Activated T-cell treated with anti-CD3 and anti-CD28 coated beads, Interleukin-2, amount 50 U/mL, for 72 hours (primary cell): ENCODE results near the gene SOBP. TPM values are rescaled to one million over a fixed set of nuclear protein-coding genes. Genes with fewer than 3 reads are reported as not detected.

ENCODE experiments used
- ATAC-seq, 2 donors: fragments of 150-1000 bp; cut with Tn5 transposase; replicated peaks in 1 of 2; 2 replicates each; pipeline ENCODE4 v1.10.0; 2021; ENCODE audit warnings: moderate library complexity in 2 of 2, mild to moderate bottlenecking in 1 of 2
- DNase-seq, 2 donors: peaks; one replicate each; pipeline ENCODE4 v3.0.0; 2021 to 2022; ENCODE audit warnings: mixed read lengths in 1 of 2
- H3K27ac Mint-ChIP-seq: one replicate; pipeline ENCODE4 v1.8.0; 2022; ENCODE audit warnings: mild to moderate bottlenecking, moderate library complexity, mixed read lengths
- H3K27me3 Mint-ChIP-seq: one replicate; pipeline ENCODE4 v1.8.0; 2022; ENCODE audit warnings: low read depth, mixed read lengths
- H3K36me3 Mint-ChIP-seq, 2 donors: one replicate each; pipeline ENCODE4 v1.8.0; 2022; ENCODE audit warnings: mixed read lengths in 2 of 2, mild to moderate bottlenecking in 1 of 2; ENCODE audit not compliant: insufficient read depth in 2 of 2
- H3K4me1 Mint-ChIP-seq: one replicate; pipeline ENCODE4 v1.8.0; 2022; ENCODE audit warnings: low read depth, mixed read lengths
- H3K4me3 Mint-ChIP-seq, 2 donors: one replicate each; pipeline ENCODE4 v1.8.0; 2022; ENCODE audit warnings: mild to moderate bottlenecking in 2 of 2, mixed read lengths in 2 of 2, moderate library complexity in 2 of 2
- H3K9me3 Mint-ChIP-seq, 2 donors: one replicate each; pipeline ENCODE4 v1.8.0; 2022; ENCODE audit warnings: mixed read lengths in 2 of 2
- total RNA-seq, 2 donors: library from RNA; stranded (reverse); gene quantifications; one replicate each; pipeline ENCODE4 v1.2.3, GENCODE V29; 2022

Gene SOBP
- total RNA-seq, 2 donors from 2014 or later: 0.44 to 0.91 TPM

- Mint-ChIP-seq H3K36me3 (no peaks in the 10 kb centered on the region), H3K4me3 (no peak overlapping the region), H3K9me3 (no peaks in the 10 kb centered on the region), H3K27ac (no peak overlapping the region), H3K27me3 (no peaks in the 10 kb centered on the region), H3K4me1 (peaks cover 7% of the 10 kb centered on the region)
- no peak for ATAC-seq
- DNase-seq: no peak
Observed at GRCh38 chr6:107689951-107690642, 200.2 kb downstream of the SOBP start.

DNA sequence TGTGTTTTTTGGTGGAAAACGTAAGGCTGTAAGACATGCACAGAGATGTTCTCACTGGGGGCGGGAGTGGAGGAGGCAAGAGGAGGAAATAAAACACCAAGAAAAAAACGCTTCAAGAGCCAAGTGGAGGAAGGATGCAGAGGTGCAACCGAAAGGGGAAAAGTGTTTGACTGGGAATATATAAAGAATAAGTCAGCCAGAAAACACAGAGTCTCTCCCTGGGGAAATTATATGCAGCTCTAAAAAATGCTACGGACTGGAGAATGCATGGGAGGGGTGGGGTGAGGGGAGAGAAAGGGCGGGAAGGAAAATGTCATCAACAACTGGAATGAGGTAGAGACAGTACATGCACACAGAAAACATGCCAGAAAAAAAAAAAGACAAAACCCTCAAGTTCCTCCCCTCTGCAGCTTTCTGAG lies 200.7 kb downstream of the SOBP start:
- DNase-seq: no peak
- Mint-ChIP-seq H3K27ac (no peak overlapping the region), H3K4me3 (no peak overlapping the region), H3K27me3 (no peaks in the 10 kb centered on the region), H3K4me1 (peaks cover 7% of the 10 kb centered on the region), H3K9me3 (no peaks in the 10 kb centered on the region), H3K36me3 (no peaks in the 10 kb centered on the region)
- ATAC-seq: no peak

DNA sequence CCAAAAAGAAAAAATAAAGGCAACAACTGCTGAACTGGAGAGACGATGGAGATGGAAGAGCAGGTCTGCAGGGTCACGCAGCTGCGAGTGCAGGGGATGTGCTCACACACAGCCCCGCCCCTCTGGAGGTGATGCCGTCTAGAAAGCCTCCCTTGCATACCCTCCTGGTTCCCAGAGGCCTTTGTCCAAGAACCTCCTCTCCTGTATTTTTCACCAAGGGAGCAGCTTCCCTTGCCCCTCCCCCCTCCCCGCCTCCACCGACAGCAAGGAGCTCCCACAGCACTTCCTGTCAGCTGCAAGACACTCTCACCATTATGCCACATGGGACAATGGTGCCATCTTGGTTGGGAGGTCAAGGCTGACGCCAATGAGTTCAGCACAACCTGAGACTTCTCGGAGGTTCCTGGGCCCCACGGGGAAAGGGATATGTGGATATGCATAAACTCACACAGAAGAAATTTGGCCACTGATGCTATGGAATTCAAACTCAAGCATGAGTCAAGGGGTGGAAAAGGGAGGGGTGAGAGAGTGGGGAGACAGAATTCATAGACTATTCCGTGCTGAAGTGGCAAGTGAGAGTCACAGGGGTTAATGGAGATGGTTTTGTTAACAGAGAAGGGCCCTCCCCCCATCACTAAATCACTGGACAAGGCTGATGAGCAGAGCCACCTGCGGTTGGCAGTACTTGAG lies 201.3 kb downstream of the SOBP start:
- Mint-ChIP-seq H3K36me3 (no peaks in the 10 kb centered on the region), H3K27ac (no peak overlapping the region)
- ATAC-seq: no peak

GRCh38 chr6:107692351-107692750 lies 202.4 kb downstream of the SOBP start:
- no peaks in the 10 kb centered on the region for H3K36me3 Mint-ChIP-seq
- peaks cover 7% of the 10 kb centered on the region for H3K4me1 Mint-ChIP-seq
- ATAC-seq: no peak
- no peaks in the 10 kb centered on the region for H3K9me3 Mint-ChIP-seq
- H3K4me3 Mint-ChIP-seq: no peak overlapping the region
- H3K27me3 Mint-ChIP-seq: no peaks in the 10 kb centered on the region
- no peak overlapping the region for H3K27ac Mint-ChIP-seq
- no peak for DNase-seq

More for the DNA sequence above, 201.3 kb downstream of the SOBP start:
- no peaks in the 10 kb centered on the region for H3K27me3 Mint-ChIP-seq
- no peaks in the 10 kb centered on the region for H3K9me3 Mint-ChIP-seq
- DNase-seq: no peak
- H3K4me3 Mint-ChIP-seq: no peak overlapping the region
- peaks cover 7% of the 10 kb centered on the region for H3K4me1 Mint-ChIP-seq

DNA sequence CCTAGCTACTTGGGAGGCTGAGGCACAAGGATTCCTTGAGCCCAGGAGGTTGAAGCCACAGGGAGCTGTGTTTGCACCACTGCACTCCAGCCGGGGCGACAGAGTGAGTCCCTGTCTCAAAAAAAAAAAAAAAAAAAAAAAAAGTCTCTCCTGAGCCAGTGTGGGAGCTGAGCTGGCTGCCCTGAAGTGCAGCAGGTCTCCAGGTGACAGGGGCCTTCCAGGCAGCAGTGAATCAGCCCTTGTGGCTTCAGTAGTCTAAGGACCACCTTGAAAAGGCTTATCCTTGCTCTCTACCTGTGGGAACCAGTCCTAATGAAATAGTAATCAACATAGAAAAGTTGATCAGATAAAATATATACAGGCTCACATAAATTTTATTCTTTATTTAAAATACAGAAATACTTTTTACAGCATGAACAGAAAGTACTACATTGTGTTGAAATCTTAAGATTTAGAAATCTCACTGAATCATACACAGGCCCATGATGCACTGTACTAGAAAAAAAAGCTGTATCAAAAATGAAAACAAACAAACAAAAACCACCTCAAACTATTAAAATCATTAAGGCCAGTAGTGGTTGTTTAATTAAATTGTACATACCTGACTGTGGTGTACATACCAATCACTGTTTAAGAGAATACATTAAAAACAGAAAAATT lies 205.3 kb downstream of the SOBP start:
- ATAC-seq (no peak), DNase-seq (no peak)
- H3K27me3 Mint-ChIP-seq: no peaks in the 10 kb centered on the region
- peaks cover 19% of the 10 kb centered on the region for H3K4me1 Mint-ChIP-seq
- no peaks in the 10 kb centered on the region for H3K36me3 Mint-ChIP-seq
- no peaks in the 10 kb centered on the region for H3K9me3 Mint-ChIP-seq
- H3K4me3 Mint-ChIP-seq: no peak overlapping the region
- no peak overlapping the region for H3K27ac Mint-ChIP-seq

GRCh38 chr6:107697682-107698081 lies 207.8 kb downstream of the SOBP start:
- Mint-ChIP-seq H3K27ac (no peak overlapping the region), H3K36me3 (no peaks in the 10 kb centered on the region), H3K4me3 (no peak overlapping the region), H3K27me3 (no peaks in the 10 kb centered on the region), H3K9me3 (no peaks in the 10 kb centered on the region), H3K4me1 (peaks cover 19% of the 10 kb centered on the region)
- ATAC-seq: no peak
- DNase-seq: no peak

- Mint-ChIP-seq H3K36me3 (no peaks in the 10 kb centered on the region), H3K27me3 (no peaks in the 10 kb centered on the region), H3K4me1 (peaks cover 19% of the 10 kb centered on the region), H3K9me3 (no peaks in the 10 kb centered on the region), H3K4me3 (no peak overlapping the region), H3K27ac (no peak overlapping the region)
- ATAC-seq: no peak
- no peak for DNase-seq
Observed at GRCh38 chr6:107698146-107698545, 208.2 kb downstream of the SOBP start.

GRCh38 chr6:107699254-107699653 lies 209.3 kb downstream of the SOBP start:
- no peaks in the 10 kb centered on the region for H3K27me3 Mint-ChIP-seq
- no peak overlapping the region for H3K27ac Mint-ChIP-seq
- no peaks in the 10 kb centered on the region for H3K36me3 Mint-ChIP-seq
- H3K9me3 Mint-ChIP-seq: no peaks in the 10 kb centered on the region
- H3K4me3 Mint-ChIP-seq: no peak overlapping the region
- H3K4me1 Mint-ChIP-seq: peaks cover 20% of the 10 kb centered on the region
- DNase-seq: no peak
- ATAC-seq: no peak

- no peak for ATAC-seq
- H3K4me3 Mint-ChIP-seq: no peak overlapping the region
Observed at GRCh38 chr6:107699697-107700325, 209.9 kb downstream of the SOBP start.

DNA sequence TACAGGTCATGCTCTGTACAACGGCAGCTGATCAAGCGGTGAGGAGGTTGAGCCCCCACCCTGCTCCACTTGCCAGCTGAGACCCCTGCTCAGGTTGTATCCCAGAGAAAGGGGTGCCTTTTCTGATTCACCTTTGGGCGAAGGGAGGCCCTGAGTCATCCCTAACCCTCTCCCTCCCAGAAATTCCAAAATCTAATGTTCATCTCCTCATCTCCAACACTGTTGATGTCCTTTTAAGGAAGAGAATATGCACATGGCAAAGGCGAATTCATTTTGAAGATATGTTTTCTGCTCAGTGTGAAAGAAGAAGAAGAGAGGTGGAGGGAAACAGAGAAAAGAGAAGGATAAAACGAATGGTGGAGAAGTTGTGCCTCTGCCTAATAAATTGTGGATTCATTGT lies 213.7 kb downstream of the SOBP start:
- H3K27ac Mint-ChIP-seq: no peak overlapping the region
- no peaks in the 10 kb centered on the region for H3K36me3 Mint-ChIP-seq
- no peak overlapping the region for H3K4me3 Mint-ChIP-seq
- ATAC-seq: no peak
- H3K4me1 Mint-ChIP-seq: peaks cover 19% of the 10 kb centered on the region
- no peak for DNase-seq
- H3K9me3 Mint-ChIP-seq: no peaks in the 10 kb centered on the region
- H3K27me3 Mint-ChIP-seq: no peaks in the 10 kb centered on the region

More at GRCh38 chr6:107699697-107700325, 209.9 kb downstream of the SOBP start:
- Mint-ChIP-seq H3K27me3 (no peaks in the 10 kb centered on the region), H3K4me1 (peaks cover 25% of the 10 kb centered on the region), H3K27ac (no peak overlapping the region), H3K36me3 (no peaks in the 10 kb centered on the region), H3K9me3 (no peaks in the 10 kb centered on the region)
- DNase-seq: no peak

DNA sequence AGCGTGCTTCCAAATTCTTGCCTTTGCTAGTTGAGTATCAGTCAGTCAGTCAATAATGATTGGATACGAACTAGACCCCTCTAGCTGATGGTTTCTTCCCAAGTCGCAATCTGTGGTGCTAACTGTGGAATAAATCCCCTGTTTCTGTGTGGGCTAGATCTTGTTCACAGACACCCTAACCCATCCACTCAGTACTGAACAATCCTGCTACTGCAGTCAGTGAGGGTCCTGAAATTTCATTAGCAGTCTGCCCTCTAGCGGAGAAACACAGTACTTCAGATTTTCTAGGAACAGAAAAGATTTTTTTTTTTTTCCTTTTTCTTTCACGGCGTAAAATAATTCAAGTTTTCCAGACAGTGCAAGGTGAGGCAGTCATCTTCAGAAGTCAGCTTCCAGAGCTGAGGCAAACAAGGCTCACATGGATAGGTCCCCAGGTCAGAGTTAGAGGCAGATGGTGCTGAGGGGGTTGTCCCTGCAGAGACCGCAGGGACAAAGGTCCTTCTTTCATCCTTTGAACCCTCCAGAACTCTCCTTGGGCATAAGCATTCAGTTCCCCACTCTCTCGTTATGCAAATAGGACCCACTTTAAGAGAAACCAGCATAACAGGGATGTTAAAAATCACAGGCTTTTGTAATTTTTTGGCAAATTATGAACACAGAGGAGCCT lies 214.6 kb downstream of the SOBP start:
- DNase-seq (no peak), ATAC-seq (peak in 1 of 2 donors; percentile 32)
- peaks cover 21% of the 10 kb centered on the region for H3K4me1 Mint-ChIP-seq
- no peaks in the 10 kb centered on the region for H3K27me3 Mint-ChIP-seq
- H3K36me3 Mint-ChIP-seq: no peaks in the 10 kb centered on the region
- H3K4me3 Mint-ChIP-seq: peak overlapping the region in 1 of 2 donors; percentile 58
- H3K27ac Mint-ChIP-seq: no peak overlapping the region
- no peaks in the 10 kb centered on the region for H3K9me3 Mint-ChIP-seq

DNA sequence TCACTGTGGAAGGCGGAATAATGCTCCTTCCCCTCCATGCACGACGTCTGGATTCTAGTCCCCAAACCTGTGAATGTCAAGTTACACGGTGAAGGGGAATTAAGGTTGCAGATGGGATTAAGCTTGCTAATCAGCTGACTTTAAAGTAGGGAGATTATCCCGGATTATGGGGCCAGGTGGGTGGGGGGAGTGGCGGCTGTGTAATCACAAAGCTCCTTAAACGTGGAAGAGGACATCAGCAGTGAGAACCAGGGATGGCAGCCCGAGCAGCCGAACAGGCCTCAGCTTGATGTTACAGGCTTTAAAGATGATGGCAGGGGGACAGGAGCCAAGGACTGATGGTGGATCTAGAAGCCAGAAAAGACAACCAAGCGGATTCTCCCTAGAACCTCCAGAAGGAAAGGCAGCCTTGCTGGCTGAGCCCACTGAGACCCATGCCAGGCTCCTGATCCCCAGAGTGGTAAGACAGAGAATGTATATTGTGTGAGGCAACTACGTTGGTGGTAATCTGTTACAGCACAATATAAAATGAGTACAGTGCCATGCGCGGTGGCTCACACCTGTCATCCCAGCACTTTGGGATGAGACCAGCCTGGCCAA lies 216.7 kb downstream of the SOBP start:
- peaks cover 0 to 2% of the 10 kb centered on the region in 2 donors for H3K36me3 Mint-ChIP-seq
- H3K4me3 Mint-ChIP-seq: no peak overlapping the region
- no peaks in the 10 kb centered on the region for H3K9me3 Mint-ChIP-seq
- H3K27me3 Mint-ChIP-seq: no peaks in the 10 kb centered on the region
- H3K4me1 Mint-ChIP-seq: peaks cover 34% of the 10 kb centered on the region
- ATAC-seq (no peak), DNase-seq (no peak)
- H3K27ac Mint-ChIP-seq: no peak overlapping the region
